SH-SY5Y (cell line): ENCODE results near the gene TAAR8.

Experiments used
- GATA2 ChIP-seq: IDR thresholded peaks from 2 replicates; pipeline ENCODE4 v1.6.1; 2011; ENCODE audit warnings: mild to moderate bottlenecking, low read depth, low read length
- GATA3 ChIP-seq: IDR thresholded peaks from 2 replicates; pipeline ENCODE4 v1.6.1; 2011; ENCODE audit warnings: low read depth, mild to moderate bottlenecking, low read length, moderate library complexity

DNA sequence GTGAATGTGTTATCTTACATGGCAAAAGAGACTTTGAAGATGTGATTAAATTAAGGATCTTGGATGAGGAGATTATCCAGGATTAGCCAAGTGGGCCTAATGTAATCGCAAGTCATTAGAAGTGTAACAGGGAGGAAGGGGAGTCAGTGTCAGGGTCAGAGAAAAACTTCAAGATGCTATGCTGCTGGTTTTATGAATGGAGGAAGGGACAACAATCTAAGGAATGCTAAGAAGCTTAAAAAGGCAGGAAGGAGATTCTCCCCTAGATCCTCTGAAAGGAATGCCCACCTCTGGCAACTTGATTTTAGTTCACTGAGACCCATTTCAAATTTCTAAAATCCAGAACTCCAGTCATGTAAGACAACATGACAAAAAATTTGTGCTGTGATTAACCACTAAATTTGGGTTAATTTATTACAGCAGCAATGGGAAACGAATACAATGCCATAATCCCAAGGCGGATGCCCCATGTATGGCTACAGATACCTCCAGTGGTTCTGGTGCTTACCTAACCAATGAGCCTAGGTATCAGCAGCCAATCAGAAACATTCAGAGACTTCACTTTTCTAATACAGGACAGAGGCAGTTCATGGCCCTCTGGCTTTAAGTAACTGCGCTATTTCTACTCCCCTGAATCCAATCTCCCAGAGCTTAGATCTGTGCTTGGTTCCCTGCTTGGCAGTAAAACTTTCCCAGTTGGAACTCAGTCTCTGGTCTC lies 3.6 kb upstream of the TAAR8 start:
- TF ChIP-seq GATA2, result no peak
- TF ChIP-seq GATA3, result no peak
